H1 (cell line): ENCODE data around the gene SH2D2A. TPM values are rescaled to one million over a fixed set of nuclear protein-coding genes. Genes with fewer than 3 reads are reported as not detected.

Experiments
- RXRA ChIP-seq: IDR thresholded peaks from 2 replicates; pipeline ENCODE4 v1.6.1; 2011; ENCODE audit warnings: low read depth, mild to moderate bottlenecking, low read length, moderate library complexity; ENCODE audit not compliant: insufficient read depth
- SIX5 ChIP-seq: IDR thresholded peaks from 2 replicates; pipeline ENCODE4 v1.6.1; 2011; ENCODE audit warnings: mild to moderate bottlenecking, low read depth, low read length
- polyA plus RNA-seq, 7 experiments: library from polyadenylated mRNA; depleted of rRNA in 3 of 7; stranded (reverse) in 5 of 7; unstranded in 2 of 7; fragments of >200 nt in 5 of 7; fragments of 200-250 nt in 2 of 7; gene quantifications; 1 replicate in 5 of 7; 2 replicates in 1 of 7; 4 replicates in 1 of 7; pipeline versions ENCODE4 v1.2.1 to v1.2.3, GENCODE V29; 2011 to 2013; ENCODE audit warnings: missing spikeins in 2 of 7, mixed read lengths in 2 of 7
- total RNA-seq: library from RNA; stranded (reverse); fragmentation: NEBNext Ultra II Directional; extraction: Animal tissue kit (Norgen Biotek cat#: 25700); gene quantifications from 2 replicates; pipeline ENCODE4 v1.2.1, GENCODE V29; 2021

The SH2D2A gene
- total and polyA plus RNA-seq, 2 of the 8 experiments (the other 6 are each of a cell fraction or from before 2014, with no cell fraction given) = 3.3 to 7.9 TPM

- TF ChIP-seq SIX5 = no peak
- no peak for TF ChIP-seq RXRA
Observed at GRCh38 chr1:156842618-156843300, 26.1 kb upstream of the SH2D2A start (continued).
